HepG2 (cell line): ENCODE measurements around the gene TREX2. TPM values are rescaled to one million over a fixed set of nuclear protein-coding genes. Genes with fewer than 3 reads are reported as not detected.

Experiments
- ETV5 ChIP-seq: IDR thresholded peaks from 2 replicates; pipeline ENCODE4 v1.6.1; 2018; ENCODE audit warnings: missing biosample characterization, missing genetic modification reagents, inconsistent platforms, borderline replicate concordance
- GABPB1 ChIP-seq: IDR thresholded peaks from 2 replicates; pipeline ENCODE4 v1.6.1; 2016; ENCODE audit warnings: mild to moderate bottlenecking, missing genetic modification reagents, moderate library complexity, missing compliant biosample characterization
- HMG20B ChIP-seq: conservative IDR thresholded peaks from 2 replicates; pipeline ENCODE4 v1.6.1; 2016; ENCODE audit warnings: missing genetic modification reagents, missing compliant biosample characterization
- JUND ChIP-seq: sonication (generic); formaldehyde crosslinking; IDR thresholded peaks from 2 replicates; pipeline ENCODE4 v1.8.0; 2022; ENCODE audit warnings: mild to moderate bottlenecking, missing genetic modification reagents
- KAT7 ChIP-seq: IDR thresholded peaks from 2 replicates; pipeline ENCODE4 v1.6.1; 2018; ENCODE audit warnings: borderline replicate concordance, missing compliant biosample characterization
- MTF1 ChIP-seq: sonication (generic); formaldehyde crosslinking; IDR thresholded peaks from 2 replicates; pipeline ENCODE4 v1.5.0; 2020; ENCODE audit warnings: missing genetic modification reagents
- NR1H2 ChIP-seq: sonication (generic); formaldehyde crosslinking; IDR thresholded peaks from 2 replicates; pipeline ENCODE4 v1.8.1; 2022; ENCODE audit warnings: low read depth, missing genetic modification reagents, borderline replicate concordance
- NR2F2 ChIP-seq: IDR thresholded peaks from 2 replicates; pipeline ENCODE4 v1.6.1; 2012; ENCODE audit warnings: low read depth, inconsistent platforms, borderline replicate concordance
- TSC22D2 ChIP-seq: sonication (generic); formaldehyde crosslinking; IDR thresholded peaks from 2 replicates; pipeline ENCODE4 v1.5.1; 2020; ENCODE audit warnings: missing genetic modification reagents, mild to moderate bottlenecking, borderline replicate concordance
- XBP1 ChIP-seq: sonication (generic); formaldehyde crosslinking; IDR thresholded peaks from 2 replicates; pipeline ENCODE4 v1.5.0; 2020; ENCODE audit warnings: missing genetic modification reagents
- XRCC5 ChIP-seq: fragments of 200-400 bp; formaldehyde crosslinking; optimal IDR thresholded peaks from 2 replicates; pipeline ENCODE3; 2017; ENCODE audit warnings: mild to moderate bottlenecking, low read length
- YY1 ChIP-seq: IDR thresholded peaks from 2 replicates; pipeline ENCODE4 v1.6.1; 2011; ENCODE audit warnings: low read length, low read depth, moderate library complexity, mild to moderate bottlenecking; ENCODE audit not compliant: insufficient read depth, insufficient replicate concordance
- ZFP36L1 ChIP-seq: sonication (generic); formaldehyde crosslinking; IDR thresholded peaks from 2 replicates; pipeline ENCODE4 v1.8.0; 2022; ENCODE audit warnings: mild to moderate bottlenecking, missing genetic modification reagents, moderate library complexity
- ZNF570 ChIP-seq: sonication (generic); formaldehyde crosslinking; IDR thresholded peaks from 2 replicates; pipeline ENCODE4 v1.4.0; 2020; ENCODE audit warnings: mild to moderate bottlenecking, missing genetic modification reagents, borderline replicate concordance
- ZNF782 ChIP-seq: sonication (generic); formaldehyde crosslinking; IDR thresholded peaks from 2 replicates; pipeline ENCODE4 v1.4.0; 2020; ENCODE audit warnings: missing genetic modification reagents, mild to moderate bottlenecking, borderline replicate concordance
- ZSCAN21 ChIP-seq: sonication (generic); formaldehyde crosslinking; IDR thresholded peaks from 2 replicates; pipeline ENCODE4 v1.8.0; 2022; ENCODE audit warnings: mild to moderate bottlenecking, missing genetic modification reagents, moderate library complexity, borderline replicate concordance
- polyA plus RNA-seq, 8 experiments: library from polyadenylated mRNA; depleted of rRNA in 3 of 8; stranded (reverse) in 7 of 8; unstranded in 1 of 8; fragments of >200 nt; fragmentation: Illumina TruSeq in 4 of 8; extraction: Trizol in 4 of 8; gene quantifications; 2 replicates each; pipeline versions ENCODE4 v1.2.1 to v1.2.3, GENCODE V29; 2011 to 2016; ENCODE audit warnings: low read depth in 4 of 8, missing spikeins in 1 of 8, mixed read lengths in 1 of 8; ENCODE audit not compliant: insufficient read depth in 1 of 8
- total RNA-seq, 5 experiments: library from RNA; depleted of rRNA; stranded (reverse); fragments of >200 nt; fragmentation: Illumina TruSeq; extraction: Trizol; gene quantifications; 2 replicates each; pipeline ENCODE4 v1.2.3, GENCODE V29; 2016; ENCODE audit warnings: low read depth in 1 of 5
- TF ChIP-seq, protein P1 (sequence below): sonication (generic); formaldehyde crosslinking; IDR thresholded peaks from 2 replicates; pipeline ENCODE4 v1.4.0; 2020; ENCODE audit warnings: mild to moderate bottlenecking, missing genetic modification reagents
- TF ChIP-seq, protein P2 (sequence below): sonication (generic); formaldehyde crosslinking; IDR thresholded peaks from 2 replicates; pipeline ENCODE4 v1.8.0; 2022; ENCODE audit warnings: missing genetic modification reagents, mild to moderate bottlenecking, inconsistent platforms, borderline replicate concordance
- TF ChIP-seq, protein P3 (sequence below): sonication (generic); formaldehyde crosslinking; IDR thresholded peaks from 2 replicates; pipeline ENCODE4 v1.5.0; 2020; ENCODE audit warnings: mild to moderate bottlenecking, missing genetic modification reagents, borderline replicate concordance
- TF ChIP-seq, protein P4 (sequence below): sonication (generic); formaldehyde crosslinking; IDR thresholded peaks from 2 replicates; pipeline ENCODE4 v1.9.0; 2022; ENCODE audit warnings: low read depth, missing genetic modification reagents

Gene TREX2
- total and polyA plus RNA-seq, 2 of the 13 experiments (the other 11 are each of a cell fraction or from before 2014, with no cell fraction given), result 0.13 to 0.18 TPM

DNA sequence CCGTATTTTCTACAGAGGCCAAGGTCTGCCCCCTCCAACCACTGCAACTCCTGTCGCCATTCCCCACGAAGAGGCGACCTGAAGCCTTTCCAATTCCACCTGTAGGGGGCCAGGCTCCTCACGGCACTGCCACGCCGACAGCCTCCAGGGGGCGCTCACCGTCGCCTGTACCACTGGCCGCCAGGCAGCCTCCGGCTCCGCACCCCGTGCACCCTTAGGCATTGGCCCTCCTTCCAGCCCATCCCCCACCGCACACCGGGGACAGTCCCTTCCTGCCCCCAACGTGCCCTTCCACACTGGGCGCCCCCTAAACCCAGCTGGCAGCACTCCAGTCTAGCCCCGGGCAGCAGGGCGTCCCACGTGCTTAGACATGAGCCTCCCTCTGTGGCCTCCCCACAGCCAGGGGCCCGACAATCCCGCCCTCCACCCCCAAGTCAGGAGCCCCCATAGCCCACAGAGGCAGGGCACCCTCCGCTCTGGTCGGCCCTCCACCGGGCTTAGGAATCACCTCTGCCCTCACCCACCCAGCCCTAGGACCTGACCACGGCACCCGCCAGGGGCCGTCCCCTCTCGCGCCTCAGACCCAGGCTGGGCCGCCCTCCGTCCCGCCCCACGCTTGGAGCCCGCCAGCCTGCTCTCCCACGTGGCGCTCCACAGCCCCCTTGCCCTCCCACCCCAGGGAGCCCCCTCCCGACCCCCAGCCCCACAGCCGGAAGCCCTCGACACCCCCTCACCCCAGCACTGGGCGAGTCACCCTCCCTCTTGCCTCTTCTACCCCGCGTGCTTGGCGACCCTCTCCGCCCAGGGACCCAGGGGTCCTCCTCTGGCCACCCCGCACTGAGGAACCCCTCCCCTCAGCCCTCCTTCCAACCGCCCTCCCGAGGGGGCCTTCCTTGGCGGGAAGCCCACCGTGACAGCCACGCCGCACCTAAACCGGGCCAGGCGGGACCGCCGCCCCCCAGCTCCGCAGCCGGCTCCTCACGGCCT lies 45.4 kb downstream of the TREX2 start (continued):
- TF ChIP-seq ZSCAN21, result no peak
- peak; percentile 34; the same call in 1 of the 2 replicates for TF ChIP-seq GABPB1 (CRISPR knock-in tag)
- TF ChIP-seq KAT7 (CRISPR knock-in tag), result no peak
- TF ChIP-seq HMG20B (CRISPR knock-in tag), result no peak
- no peak for TF ChIP-seq NR1H2 (CRISPR knock-in tag)
- peak; percentile 82 for TF ChIP-seq XRCC5
- TF ChIP-seq ZFP36L1 (CRISPR knock-in tag), result no peak
- no peak for TF ChIP-seq ZNF570
- TF ChIP-seq, protein P1, sequence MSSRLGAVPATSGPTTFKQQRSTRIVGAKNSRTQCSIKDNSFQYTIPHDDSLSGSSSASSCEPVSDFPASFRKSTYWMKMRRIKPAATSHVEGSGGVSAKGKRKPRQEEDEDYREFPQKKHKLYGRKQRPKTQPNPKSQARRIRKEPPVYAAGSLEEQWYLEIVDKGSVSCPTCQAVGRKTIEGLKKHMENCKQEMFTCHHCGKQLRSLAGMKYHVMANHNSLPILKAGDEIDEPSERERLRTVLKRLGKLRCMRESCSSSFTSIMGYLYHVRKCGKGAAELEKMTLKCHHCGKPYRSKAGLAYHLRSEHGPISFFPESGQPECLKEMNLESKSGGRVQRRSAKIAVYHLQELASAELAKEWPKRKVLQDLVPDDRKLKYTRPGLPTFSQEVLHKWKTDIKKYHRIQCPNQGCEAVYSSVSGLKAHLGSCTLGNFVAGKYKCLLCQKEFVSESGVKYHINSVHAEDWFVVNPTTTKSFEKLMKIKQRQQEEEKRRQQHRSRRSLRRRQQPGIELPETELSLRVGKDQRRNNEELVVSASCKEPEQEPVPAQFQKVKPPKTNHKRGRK, result no peak
- TF ChIP-seq, protein P2, sequence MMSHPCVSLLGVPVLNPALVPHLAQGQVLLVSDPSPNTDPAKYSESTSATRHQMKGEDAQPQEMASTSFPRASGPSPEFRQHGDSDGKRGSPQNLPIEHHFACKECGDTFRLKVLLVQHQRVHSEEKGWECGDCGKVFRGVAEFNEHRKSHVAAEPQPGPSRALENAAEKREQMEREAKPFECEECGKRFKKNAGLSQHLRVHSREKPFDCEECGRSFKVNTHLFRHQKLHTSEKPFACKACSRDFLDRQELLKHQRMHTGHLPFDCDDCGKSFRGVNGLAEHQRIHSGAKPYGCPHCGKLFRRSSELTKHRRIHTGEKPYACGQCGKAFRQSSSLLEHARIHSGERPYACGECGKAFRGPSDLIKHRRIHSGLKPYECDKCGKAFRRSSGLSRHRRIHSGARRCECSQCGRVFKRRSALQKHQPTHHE, result no peak
- TF ChIP-seq, protein P3, sequence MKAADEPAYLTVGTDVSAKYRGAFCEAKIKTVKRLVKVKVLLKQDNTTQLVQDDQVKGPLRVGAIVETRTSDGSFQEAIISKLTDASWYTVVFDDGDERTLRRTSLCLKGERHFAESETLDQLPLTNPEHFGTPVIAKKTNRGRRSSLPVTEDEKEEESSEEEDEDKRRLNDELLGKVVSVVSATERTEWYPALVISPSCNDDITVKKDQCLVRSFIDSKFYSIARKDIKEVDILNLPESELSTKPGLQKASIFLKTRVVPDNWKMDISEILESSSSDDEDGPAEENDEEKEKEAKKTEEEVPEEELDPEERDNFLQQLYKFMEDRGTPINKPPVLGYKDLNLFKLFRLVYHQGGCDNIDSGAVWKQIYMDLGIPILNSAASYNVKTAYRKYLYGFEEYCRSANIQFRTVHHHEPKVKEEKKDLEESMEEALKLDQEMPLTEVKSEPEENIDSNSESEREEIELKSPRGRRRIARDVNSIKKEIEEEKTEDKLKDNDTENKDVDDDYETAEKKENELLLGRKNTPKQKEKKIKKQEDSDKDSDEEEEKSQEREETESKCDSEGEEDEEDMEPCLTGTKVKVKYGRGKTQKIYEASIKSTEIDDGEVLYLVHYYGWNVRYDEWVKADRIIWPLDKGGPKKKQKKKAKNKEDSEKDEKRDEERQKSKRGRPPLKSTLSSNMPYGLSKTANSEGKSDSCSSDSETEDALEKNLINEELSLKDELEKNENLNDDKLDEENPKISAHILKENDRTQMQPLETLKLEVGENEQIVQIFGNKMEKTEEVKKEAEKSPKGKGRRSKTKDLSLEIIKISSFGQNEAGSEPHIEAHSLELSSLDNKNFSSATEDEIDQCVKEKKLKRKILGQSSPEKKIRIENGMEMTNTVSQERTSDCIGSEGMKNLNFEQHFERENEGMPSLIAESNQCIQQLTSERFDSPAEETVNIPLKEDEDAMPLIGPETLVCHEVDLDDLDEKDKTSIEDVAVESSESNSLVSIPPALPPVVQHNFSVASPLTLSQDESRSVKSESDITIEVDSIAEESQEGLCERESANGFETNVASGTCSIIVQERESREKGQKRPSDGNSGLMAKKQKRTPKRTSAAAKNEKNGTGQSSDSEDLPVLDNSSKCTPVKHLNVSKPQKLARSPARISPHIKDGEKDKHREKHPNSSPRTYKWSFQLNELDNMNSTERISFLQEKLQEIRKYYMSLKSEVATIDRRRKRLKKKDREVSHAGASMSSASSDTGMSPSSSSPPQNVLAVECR (CRISPR knock-in tag), result no peak
- no peak for TF ChIP-seq ETV5 (CRISPR knock-in tag)
- TF ChIP-seq, protein P4, sequence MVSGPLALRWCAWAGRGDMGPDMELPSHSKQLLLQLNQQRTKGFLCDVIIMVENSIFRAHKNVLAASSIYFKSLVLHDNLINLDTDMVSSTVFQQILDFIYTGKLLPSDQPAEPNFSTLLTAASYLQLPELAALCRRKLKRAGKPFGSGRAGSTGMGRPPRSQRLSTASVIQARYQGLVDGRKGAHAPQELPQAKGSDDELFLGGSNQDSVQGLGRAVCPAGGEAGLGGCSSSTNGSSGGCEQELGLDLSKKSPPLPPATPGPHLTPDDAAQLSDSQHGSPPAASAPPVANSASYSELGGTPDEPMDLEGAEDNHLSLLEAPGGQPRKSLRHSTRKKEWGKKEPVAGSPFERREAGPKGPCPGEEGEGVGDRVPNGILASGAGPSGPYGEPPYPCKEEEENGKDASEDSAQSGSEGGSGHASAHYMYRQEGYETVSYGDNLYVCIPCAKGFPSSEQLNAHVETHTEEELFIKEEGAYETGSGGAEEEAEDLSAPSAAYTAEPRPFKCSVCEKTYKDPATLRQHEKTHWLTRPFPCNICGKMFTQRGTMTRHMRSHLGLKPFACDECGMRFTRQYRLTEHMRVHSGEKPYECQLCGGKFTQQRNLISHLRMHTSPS (CRISPR knock-in tag), result no peak
- TF ChIP-seq YY1, result peak; percentile 55
- TF ChIP-seq ZNF782, result no peak
- no peak for TF ChIP-seq MTF1 (CRISPR knock-in tag)
- no peak for TF ChIP-seq XBP1 (CRISPR knock-in tag)
- TF ChIP-seq NR2F2, result no peak
- TF ChIP-seq TSC22D2 (CRISPR knock-in tag), result no peak
- no peak for TF ChIP-seq JUND (CRISPR knock-in tag)
